GM06990 (cell line): ENCODE data around the gene RAB3D.

Source experiments
- DNase-seq: peaks from one replicate; pipeline ENCODE4 v3.0.0-alpha.2; 2011; ENCODE audit not compliant: insufficient read length; ENCODE audit errors: extremely low read depth
- H3K27me3 ChIP-seq: replicated peaks from 2 replicates; pipeline ENCODE4 v1.6.0; 2011; ENCODE audit warnings: low read length; ENCODE audit not compliant: control insufficient read depth, insufficient read depth
- H3K36me3 ChIP-seq: 2 replicates; pipeline ENCODE4 v1.5.1; 2011; ENCODE audit warnings: low read length; ENCODE audit not compliant: control insufficient read depth, insufficient read depth
- H3K4me3 ChIP-seq: replicated peaks from 2 replicates; pipeline ENCODE4 v1.5.1; 2011; ENCODE audit warnings: low read depth, mild to moderate bottlenecking, control low read depth, low read length
- TF ChIP-seq, protein P1 (sequence below): IDR thresholded peaks from 2 replicates; pipeline ENCODE4 v1.5.1; 2011; ENCODE audit warnings: low read length, control low read depth, mild to moderate bottlenecking, inconsistent platforms; ENCODE audit not compliant: insufficient read depth, poor library complexity, severe bottlenecking

The RAB3D gene

DNA sequence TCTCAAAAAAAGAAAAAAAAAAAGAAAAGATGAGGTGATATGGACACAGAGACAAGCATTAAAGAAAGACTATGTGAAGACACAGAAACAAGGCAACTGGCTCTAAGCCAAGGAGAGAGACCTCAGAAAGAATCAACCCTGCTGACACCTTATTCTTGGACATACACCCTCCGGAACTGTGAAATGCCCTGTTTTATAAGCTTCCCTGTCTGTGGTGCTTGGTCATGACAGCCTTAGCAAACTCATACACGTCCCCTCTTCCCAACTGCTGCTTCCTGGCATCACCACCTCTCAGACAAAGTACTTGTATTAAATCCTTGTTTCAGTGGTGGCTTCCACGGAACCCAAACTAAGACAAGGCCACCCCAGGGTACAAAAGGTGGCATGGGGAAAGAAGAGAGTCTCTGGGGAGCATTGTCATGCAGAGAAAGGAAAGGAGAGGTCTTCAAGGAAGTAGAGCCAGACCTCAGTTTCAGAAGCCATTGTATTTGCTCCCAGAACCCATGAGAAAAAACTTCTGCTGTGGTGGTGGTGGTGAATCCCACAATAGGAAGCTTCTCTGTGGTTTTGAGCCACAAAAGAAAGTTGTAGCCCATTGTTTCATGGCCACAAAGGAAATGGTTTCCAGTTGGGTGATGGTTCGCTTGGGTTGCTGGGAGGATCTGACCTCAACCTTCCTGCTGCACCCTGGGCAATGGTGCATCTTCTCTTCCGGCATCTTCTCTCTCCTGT, 59.8 kb downstream of the RAB3D start:
- Histone ChIP-seq H3K36me3 (no peaks in the 10 kb centered on the region), H3K27me3 (no peaks in the 10 kb centered on the region), H3K4me3 (no peak overlapping the region)
- DNase-seq, result peak; percentile 58
- TF ChIP-seq, protein P1, sequence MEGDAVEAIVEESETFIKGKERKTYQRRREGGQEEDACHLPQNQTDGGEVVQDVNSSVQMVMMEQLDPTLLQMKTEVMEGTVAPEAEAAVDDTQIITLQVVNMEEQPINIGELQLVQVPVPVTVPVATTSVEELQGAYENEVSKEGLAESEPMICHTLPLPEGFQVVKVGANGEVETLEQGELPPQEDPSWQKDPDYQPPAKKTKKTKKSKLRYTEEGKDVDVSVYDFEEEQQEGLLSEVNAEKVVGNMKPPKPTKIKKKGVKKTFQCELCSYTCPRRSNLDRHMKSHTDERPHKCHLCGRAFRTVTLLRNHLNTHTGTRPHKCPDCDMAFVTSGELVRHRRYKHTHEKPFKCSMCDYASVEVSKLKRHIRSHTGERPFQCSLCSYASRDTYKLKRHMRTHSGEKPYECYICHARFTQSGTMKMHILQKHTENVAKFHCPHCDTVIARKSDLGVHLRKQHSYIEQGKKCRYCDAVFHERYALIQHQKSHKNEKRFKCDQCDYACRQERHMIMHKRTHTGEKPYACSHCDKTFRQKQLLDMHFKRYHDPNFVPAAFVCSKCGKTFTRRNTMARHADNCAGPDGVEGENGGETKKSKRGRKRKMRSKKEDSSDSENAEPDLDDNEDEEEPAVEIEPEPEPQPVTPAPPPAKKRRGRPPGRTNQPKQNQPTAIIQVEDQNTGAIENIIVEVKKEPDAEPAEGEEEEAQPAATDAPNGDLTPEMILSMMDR, result no peak

DNA sequence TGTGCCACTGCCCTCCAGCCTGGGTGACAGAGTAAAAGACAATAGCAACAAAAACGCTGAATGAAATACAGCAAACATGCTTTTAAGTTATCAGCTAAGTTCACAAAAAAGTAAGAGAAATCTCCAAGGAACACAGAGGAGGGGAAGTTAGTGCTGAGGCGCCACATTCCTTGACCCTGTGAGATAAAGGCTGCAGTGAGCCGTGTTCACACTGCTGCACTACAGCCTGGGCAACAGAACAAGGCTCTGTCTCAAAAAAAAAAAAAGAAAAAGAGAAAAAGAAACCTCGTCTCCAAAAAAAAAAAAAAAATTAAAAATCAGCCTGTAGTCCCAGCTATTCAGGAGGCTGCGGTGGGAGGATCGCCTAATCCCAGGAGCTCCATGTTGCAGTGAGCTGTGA, 60.8 kb downstream of the RAB3D start:
- H3K27me3 ChIP-seq, result no peaks in the 10 kb centered on the region
- TF ChIP-seq, protein P1, result no peak

DNA sequence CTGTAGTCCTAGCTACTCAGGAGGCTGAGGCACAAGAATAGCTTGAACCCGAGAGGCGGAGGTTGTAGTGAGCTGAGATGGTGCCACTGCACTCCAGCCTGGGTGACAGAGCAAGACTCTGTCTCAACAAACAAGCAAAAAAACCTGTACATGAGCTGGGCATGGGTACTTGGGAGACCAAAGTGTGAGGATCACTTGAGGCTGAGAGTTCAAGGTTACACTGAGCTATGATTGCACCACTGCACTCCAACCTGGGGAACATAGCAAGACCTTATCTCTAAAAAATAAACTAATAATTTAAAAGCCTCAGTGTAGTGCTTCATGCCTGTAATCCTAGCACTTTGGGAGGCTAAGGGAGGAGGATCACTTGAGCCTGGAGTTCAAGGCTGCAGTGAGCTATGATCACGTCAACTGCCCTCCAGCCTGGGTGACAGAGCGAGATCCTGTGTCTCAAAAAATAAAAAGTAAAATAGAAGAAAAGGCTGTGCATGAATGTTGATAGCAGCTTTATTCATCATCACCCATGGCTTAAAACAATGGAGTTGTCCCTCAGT, 64.8 kb downstream of the RAB3D start:
- TF ChIP-seq, protein P1, result no peak
- no peak overlapping the region for H3K4me3 ChIP-seq
- no peaks in the 10 kb centered on the region for H3K27me3 ChIP-seq
- DNase-seq, result no peak
- no peaks in the 10 kb centered on the region for H3K36me3 ChIP-seq

More for the DNA sequence above, 60.8 kb downstream of the RAB3D start:
- no peaks in the 10 kb centered on the region for H3K36me3 ChIP-seq
- DNase-seq, result no peak
- no peak overlapping the region for H3K4me3 ChIP-seq

DNA sequence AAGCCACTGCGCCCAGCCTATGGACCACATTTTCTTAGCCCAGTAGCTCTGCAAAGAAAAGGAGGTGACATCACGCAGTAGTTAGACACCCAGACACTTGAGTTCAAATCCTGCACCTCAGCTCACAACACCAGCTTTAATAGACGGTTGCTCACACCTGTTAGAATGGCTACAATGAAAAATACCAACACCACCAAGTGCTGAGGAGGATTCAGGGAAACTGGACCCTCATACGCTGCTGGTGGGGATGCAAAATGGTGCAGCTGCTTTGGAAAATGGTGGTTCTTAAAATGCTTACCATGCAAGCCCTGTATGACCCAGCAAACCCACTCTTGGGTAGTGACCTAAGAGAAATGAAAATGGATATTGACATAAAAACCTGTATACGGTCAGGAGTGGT, 65.5 kb downstream of the RAB3D start:
- no peak for DNase-seq
- H3K4me3 ChIP-seq, result no peak overlapping the region
- TF ChIP-seq, protein P1, result no peak

DNA sequence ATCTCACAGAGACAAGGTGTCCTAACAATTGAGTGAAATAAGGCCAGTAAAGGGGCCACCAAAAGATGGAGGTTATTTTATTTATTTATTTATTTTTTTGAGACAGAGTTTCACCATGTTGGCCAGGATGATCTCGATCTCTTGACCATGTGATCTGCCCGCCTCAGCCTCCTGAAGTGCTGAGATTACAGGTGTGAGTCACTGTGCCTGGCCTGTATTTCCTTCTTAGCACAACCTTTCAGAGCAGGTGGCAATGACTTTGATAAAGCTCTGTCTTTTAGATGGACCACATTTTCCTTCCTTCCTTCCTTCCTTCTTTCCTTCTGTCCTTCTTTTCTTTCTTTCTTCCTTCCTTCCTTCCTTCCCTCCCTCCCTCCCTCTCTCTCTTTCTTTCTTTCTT, 66.2 kb downstream of the RAB3D start:
- DNase-seq, result no peak

More for the DNA sequence above, 65.5 kb downstream of the RAB3D start:
- Histone ChIP-seq H3K36me3 (no peaks in the 10 kb centered on the region), H3K27me3 (no peaks in the 10 kb centered on the region)

More for the DNA sequence above, 66.2 kb downstream of the RAB3D start:
- Histone ChIP-seq H3K4me3 (no peak overlapping the region), H3K36me3 (no peaks in the 10 kb centered on the region), H3K27me3 (no peaks in the 10 kb centered on the region)
- TF ChIP-seq, protein P1, result no peak
